Motor neuron (in vitro differentiated cells): ENCODE data around the gene PDXP. TPM values are rescaled to one million over a fixed set of nuclear protein-coding genes. Genes with fewer than 3 reads are reported as not detected.
A peak's percentile ranks its signal among the peaks of the same experiment; 100 is the strongest.

Experiments used
- ATAC-seq, 8 experiments: fragments of 200-7000 bp; cut with Tn5 transposase; replicated peaks in 6 of 8; 2 replicates each; pipeline ENCODE4 v1.8.0; 2021; ENCODE audit warnings: mild to moderate bottlenecking in 8 of 8, moderate library complexity in 8 of 8
- H3K27ac ChIP-seq, 2 donors: fragments of 250-450 bp; sonication (Bioruptor Pico); 2 replicates each; pipeline ENCODE4 v1.9.0; 2021; ENCODE audit warnings: antibody characterized with exemption in 2 of 2, mild to moderate bottlenecking in 2 of 2, moderate library complexity in 1 of 2
- H3K4me1 ChIP-seq, 2 donors: fragments of 250-450 bp; sonication (Bioruptor Pico); replicated peaks in 1 of 2; 2 replicates each; pipeline ENCODE4 v1.6.1; 2021; ENCODE audit warnings: antibody characterized with exemption in 2 of 2, mild to moderate bottlenecking in 2 of 2, moderate library complexity in 1 of 2
- H3K4me3 ChIP-seq, 5 donors: fragments of 250-450 bp; sonication (Bioruptor Pico); 2 replicates each; pipeline ENCODE4 v1.9.0; 2021; ENCODE audit warnings: antibody characterized with exemption in 5 of 5, mild to moderate bottlenecking in 5 of 5, moderate library complexity in 4 of 5
- WGBS, 10 experiments: fragments of 450-650 bp; shearing (Covaris generic); methylation state at CpG; one replicate each; pipeline ENCODE4 v1.0.0; 2022; 5-methylcytosine and 5-hydroxymethylcytosine counted together
- in situ Hi-C, 9 experiments: fragments of 400-800 bp; cut with MboI; loops; one replicate each; pipeline ENCODE4 v1.15.0; 2021; ENCODE audit warnings: low sequenced_read_pairs in 9 of 9, low pct_unique_long_range_greater_than_20kb in 2 of 9; ENCODE audit not compliant: unreplicated experiment in 9 of 9
- total RNA-seq, 8 experiments: library from RNA; unstranded; fragments of 300-600 nt; gene quantifications; 2 replicates each; pipeline versions ENCODE4 v1.2.3 to v1.2.4, GENCODE V29; 2022

PDXP gene
- total RNA-seq, 8 experiments from 2014 or later: 11.3 to 62.8 (median 50.0) TPM

- in situ Hi-C loops: no loop called here
- WGBS, 10 experiments: 60 to 100% (median 82%) methylated on average over 1 to 2 of the region's 3 CpGs; no CpG with 5 or more reads in 2 of the 10 experiments
- Histone ChIP-seq H3K27ac (no peak overlapping the region), H3K4me1 (no peaks in the 10 kb centered on the region), H3K4me3 (no peak overlapping the region)
- ATAC-seq: no peak
These were observed 46.7 kb downstream of the PDXP start for GRCh38 chr22:37705205-37705604.

GRCh38 chr22:37708580-37709444 is 50.3 kb downstream of the PDXP start:
- no peaks in the 10 kb centered on the region for H3K4me1 ChIP-seq
- H3K27ac ChIP-seq: no peak overlapping the region
- in situ Hi-C loops: no loop called here
- 60 to 100% (median 88%) methylated on average over 1 to 6 of the region's 25 CpGs; no CpG with 5 or more reads in 5 of the 10 experiments for WGBS, 10 experiments
- ATAC-seq: peak in 1 of 8 experiments; percentile 5
- no peak overlapping the region for H3K4me3 ChIP-seq

- in situ Hi-C loops: no loop called here
- no peak overlapping the region for H3K4me3 ChIP-seq
- H3K27ac ChIP-seq: no peak overlapping the region
- no peaks in the 10 kb centered on the region for H3K4me1 ChIP-seq
- ATAC-seq: peak in 2 of 8 experiments; percentile 8 to 22
- WGBS, 10 experiments: no CpG with 5 or more reads among the region's 15 CpGs
These were observed 50.9 kb downstream of the PDXP start for GRCh38 chr22:37709445-37709765.

- in situ Hi-C loops: no loop called here
- 80 to 100% (median 93%) methylated on average over 1 to 2 of the region's 3 CpGs; no CpG with 5 or more reads in 6 of the 10 experiments for WGBS, 10 experiments
- Histone ChIP-seq H3K4me1 (no peaks in the 10 kb centered on the region), H3K4me3 (no peak overlapping the region), H3K27ac (no peak overlapping the region)
- ATAC-seq: no peak
These were observed 52.2 kb downstream of the PDXP start for GRCh38 chr22:37710675-37711074.

- in situ Hi-C loops: no loop called here
These were observed 53.0 kb downstream of the PDXP start for GRCh38 chr22:37711490-37711889.

GRCh38 chr22:37713761-37714160 is 55.2 kb downstream of the PDXP start:
- H3K4me3 ChIP-seq: no peak overlapping the region
- in situ Hi-C loops: no loop called here
- ATAC-seq: no peak
- H3K27ac ChIP-seq: no peak overlapping the region
- 40 to 92% (median 92%) methylated on average over 2 of the region's 7 CpGs; no CpG with 5 or more reads in 7 of the 10 experiments for WGBS, 10 experiments
- H3K4me1 ChIP-seq: no peaks in the 10 kb centered on the region

More at GRCh38 chr22:37711490-37711889, 53.0 kb downstream of the PDXP start:
- H3K4me1 ChIP-seq: no peaks in the 10 kb centered on the region
- no peak overlapping the region for H3K4me3 ChIP-seq
- 65 to 96% (median 83%) methylated on average over 1 to 10 of the region's 10 CpGs for WGBS, 10 experiments
- no peak for ATAC-seq
- H3K27ac ChIP-seq: no peak overlapping the region

GRCh38 chr22:37714634-37715033 is 56.1 kb downstream of the PDXP start:
- no peak for ATAC-seq
- H3K27ac ChIP-seq: no peak overlapping the region
- no peak overlapping the region for H3K4me3 ChIP-seq
- no peaks in the 10 kb centered on the region for H3K4me1 ChIP-seq
- in situ Hi-C loops: no loop called here
- WGBS, 10 experiments: 75 to 100% (median 100%) methylated on average over 1 to 2 of the region's 2 CpGs; no CpG with 5 or more reads in 3 of the 10 experiments

- H3K27ac ChIP-seq: no peak overlapping the region
- in situ Hi-C loops: no loop called here
- ATAC-seq: no peak
- H3K4me1 ChIP-seq: no peaks in the 10 kb centered on the region
- no peak overlapping the region for H3K4me3 ChIP-seq
- WGBS, 10 experiments: 100% methylated on average over 1 to 3 of the region's 7 CpGs; no CpG with 5 or more reads in 8 of the 10 experiments
These were observed 57.2 kb downstream of the PDXP start for GRCh38 chr22:37715760-37716159.

Other genes starting within 250 kb of the PDXP start
- 1 to 10 TPM in 4 of 8 experiments, under 1 TPM in 4; 0.27 to 7.1 (median 2.7) TPM for gene ELFN2, start 231.2 kb upstream of the PDXP start, total RNA-seq
- 1 to 10 TPM in 4 of 8 experiments, not detected in 4; 2.5 to 8.6 (median 6.9) TPM for gene MFNG, start 172.3 kb upstream of the PDXP start, total RNA-seq
- gene CARD10, start 139.3 kb upstream of the PDXP start, total RNA-seq: 1 to 10 TPM; 1.1 to 7.5 (median 2.0) TPM
- gene CDC42EP1, start 98.2 kb upstream of the PDXP start, total RNA-seq: 10 to 100 TPM in 3 of 8 experiments, 1 to 10 TPM in 5; 3.5 to 38.6 (median 8.7) TPM
- gene LGALS2, start 78.6 kb upstream of the PDXP start, total RNA-seq: under 1 TPM in 2 of 8 experiments, not detected in 6; 0.57 to 0.97 TPM
- gene GGA1, start 49.9 kb upstream of the PDXP start, total RNA-seq: 10 to 100 TPM; 25.1 to 76.1 (median 34.1) TPM
- 10 to 100 TPM in 1 of 8 experiments, 1 to 10 TPM in 6, under 1 TPM in 1; 0.87 to 17.3 (median 3.3) TPM for gene SH3BP1, start 19.1 kb upstream of the PDXP start, total RNA-seq
- gene LGALS1, start 16.9 kb downstream of the PDXP start, total RNA-seq: 1,000 to 10,000 TPM in 1 of 8 experiments, 100 to 1,000 TPM in 4, 10 to 100 TPM in 3; 23.1 to 1,188 (median 160) TPM
- 10 to 100 TPM; 16.4 to 41.8 (median 26.6) TPM for gene NOL12, start 27.6 kb downstream of the PDXP start, total RNA-seq
- 10 to 100 TPM; 13.8 to 56.2 (median 25.3) TPM for gene TRIOBP, start 38.3 kb downstream of the PDXP start, total RNA-seq
- gene GCAT, start 149.2 kb downstream of the PDXP start, total RNA-seq: 10 to 100 TPM; 10.6 to 41.6 (median 14.6) TPM
- not detected for gene GALR3, start 164.7 kb downstream of the PDXP start, total RNA-seq
- 10 to 100 TPM; 12.3 to 56.7 (median 30.9) TPM for gene ANKRD54, start 185.6 kb downstream of the PDXP start, total RNA-seq
- 1,000 to 10,000 TPM in 2 of 8 experiments, 100 to 1,000 TPM in 6; 381 to 1,095 (median 566) TPM for gene EIF3L, start 190.7 kb downstream of the PDXP start, total RNA-seq
- gene MICALL1, start 247.6 kb downstream of the PDXP start, total RNA-seq: 10 to 100 TPM; 14.5 to 42.2 (median 19.7) TPM